Measurements from ENCODE around the gene RAVER1. TPM values are rescaled to one million over a fixed set of nuclear protein-coding genes. Genes with fewer than 3 reads are reported as not detected.

The RAVER1 gene
- total and polyA plus RNA-seq, 2 donors (not counting 1 experiment from before 2014, with no cell fraction given) = 2.3 to 5.6 TPM

DNA sequence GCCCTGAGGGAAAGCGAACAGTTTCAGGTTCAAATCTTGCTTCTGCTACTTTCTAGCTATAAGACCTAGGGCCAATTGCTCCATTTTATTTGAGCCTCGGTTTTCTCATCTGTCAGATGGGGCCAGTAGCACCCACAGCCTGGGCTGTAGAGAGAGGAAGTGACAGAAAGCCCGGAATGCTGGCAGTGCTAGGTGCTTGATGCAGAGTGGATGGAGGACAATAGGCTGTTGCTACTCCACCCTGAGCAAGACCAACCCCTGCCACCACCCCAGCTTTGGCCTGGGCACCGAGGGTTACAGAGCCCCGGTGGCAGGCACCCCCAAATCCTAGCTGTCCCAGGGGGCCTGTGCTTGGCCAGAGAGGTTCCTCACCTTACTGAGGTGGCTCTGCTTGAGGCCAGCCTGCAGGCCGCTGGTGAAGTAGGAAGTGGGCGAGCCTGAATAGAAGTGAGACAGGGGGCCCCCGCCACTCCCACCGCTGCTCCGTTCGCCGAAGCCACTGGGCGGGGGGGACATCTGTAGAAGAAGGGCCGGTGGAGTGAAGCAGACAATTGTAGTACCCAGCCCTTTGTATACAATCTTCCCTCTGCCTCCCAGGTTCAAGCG is 15.4 kb downstream of the RAVER1 start:
- H2AFZ ChIP-seq (ENCODE audit: low read length) = no peak overlapping the region
- no peak overlapping the region for H3K9ac ChIP-seq (ENCODE audit: insufficient read depth, low read length)
- no peaks in the 10 kb centered on the region for H3K4me1 ChIP-seq (ENCODE audit: control insufficient read depth, extremely low read depth, insufficient read depth, low read length)
- no peaks in the 10 kb centered on the region for H3K79me2 ChIP-seq (ENCODE audit: control insufficient read depth, insufficient read depth, low read length)
- peaks cover 24% of the 10 kb centered on the region for H3K36me3 ChIP-seq (ENCODE audit: control insufficient read depth, insufficient read depth, low read length)
- H3K9me3 ChIP-seq (ENCODE audit: control insufficient read depth, insufficient read depth, low read depth, low read length) = no peaks in the 10 kb centered on the region
- DNase-seq (ENCODE audit: low read depth in 2 of 2) = no peak
- no peaks in the 10 kb centered on the region for H3K27me3 ChIP-seq (ENCODE audit: control insufficient read depth, insufficient read depth, low read length)
- no peak overlapping the region for H3K27ac ChIP-seq (ENCODE audit: insufficient read depth, low read length)
- no peak overlapping the region for H3K4me3 ChIP-seq (replicated peaks in 1 of 4; ENCODE audit: control extremely low read depth in 1 of 4, insufficient read depth in 1 of 4, low read depth in 3 of 4, low read length in 4 of 4)
- TF ChIP-seq, protein P1, sequence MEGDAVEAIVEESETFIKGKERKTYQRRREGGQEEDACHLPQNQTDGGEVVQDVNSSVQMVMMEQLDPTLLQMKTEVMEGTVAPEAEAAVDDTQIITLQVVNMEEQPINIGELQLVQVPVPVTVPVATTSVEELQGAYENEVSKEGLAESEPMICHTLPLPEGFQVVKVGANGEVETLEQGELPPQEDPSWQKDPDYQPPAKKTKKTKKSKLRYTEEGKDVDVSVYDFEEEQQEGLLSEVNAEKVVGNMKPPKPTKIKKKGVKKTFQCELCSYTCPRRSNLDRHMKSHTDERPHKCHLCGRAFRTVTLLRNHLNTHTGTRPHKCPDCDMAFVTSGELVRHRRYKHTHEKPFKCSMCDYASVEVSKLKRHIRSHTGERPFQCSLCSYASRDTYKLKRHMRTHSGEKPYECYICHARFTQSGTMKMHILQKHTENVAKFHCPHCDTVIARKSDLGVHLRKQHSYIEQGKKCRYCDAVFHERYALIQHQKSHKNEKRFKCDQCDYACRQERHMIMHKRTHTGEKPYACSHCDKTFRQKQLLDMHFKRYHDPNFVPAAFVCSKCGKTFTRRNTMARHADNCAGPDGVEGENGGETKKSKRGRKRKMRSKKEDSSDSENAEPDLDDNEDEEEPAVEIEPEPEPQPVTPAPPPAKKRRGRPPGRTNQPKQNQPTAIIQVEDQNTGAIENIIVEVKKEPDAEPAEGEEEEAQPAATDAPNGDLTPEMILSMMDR (conservative IDR thresholded peaks at IDR 0.05 in 1 of 2, IDR thresholded peaks at IDR 0.05 in 1 of 2; ENCODE audit: low read depth in 1 of 2, low read length in 2 of 2) = no peak
- TF ChIP-seq EZH2 (IDR thresholded peaks at IDR 0.05; ENCODE audit: low read length, missing control alignments) = no peak
- H3K4me2 ChIP-seq (ENCODE audit: extremely low read depth, insufficient read depth, low read length) = no peak overlapping the region
- H4K20me1 ChIP-seq (ENCODE audit: control insufficient read depth, extremely low read depth, insufficient read depth, low read length) = no peaks in the 10 kb centered on the region

DNA sequence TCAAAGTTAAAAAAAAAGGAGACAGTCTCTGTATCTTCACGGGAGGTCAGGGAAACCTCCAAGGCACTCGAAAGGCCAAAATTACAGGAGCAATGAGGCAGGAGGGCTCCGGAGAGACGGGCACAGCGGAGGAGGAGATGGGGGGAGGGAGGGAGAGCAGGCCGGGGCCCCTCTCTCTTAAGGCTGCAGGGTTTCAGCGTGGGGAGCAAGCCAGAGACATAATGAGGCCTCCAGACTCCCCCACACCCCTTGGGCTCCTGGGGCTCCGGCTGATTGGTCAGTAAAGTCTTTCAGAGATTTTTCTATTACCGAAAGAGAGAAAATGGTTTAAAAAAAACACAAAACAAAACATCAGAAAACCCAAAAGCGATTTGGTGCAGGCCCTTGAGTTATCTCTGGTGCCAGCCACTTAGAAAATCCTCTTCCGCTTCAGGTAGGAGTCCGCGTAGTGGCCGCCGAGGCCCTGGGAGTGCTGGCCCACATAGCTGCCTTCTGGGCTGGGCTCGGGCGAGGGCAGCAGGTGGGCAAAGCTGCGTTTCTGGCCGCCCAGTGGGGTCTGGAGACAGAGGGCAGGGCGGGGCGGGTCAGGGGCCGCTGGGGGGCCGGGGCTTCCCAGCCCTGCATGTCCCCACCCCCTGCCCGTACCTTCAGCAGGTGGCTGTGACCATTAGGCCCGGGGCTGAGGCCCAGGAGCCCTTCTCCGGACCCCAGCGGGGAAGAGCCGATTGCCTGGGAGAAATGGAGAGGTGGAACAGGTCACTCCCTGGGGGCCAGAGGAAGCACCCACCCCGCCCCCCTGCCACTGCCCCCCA is 16.1 kb downstream of the RAVER1 start:
- no peak for DNase-seq (ENCODE audit: low read depth in 2 of 2)
- Histone ChIP-seq H3K4me3 (replicated peaks in 1 of 4; ENCODE audit: control extremely low read depth in 1 of 4, insufficient read depth in 1 of 4, low read depth in 3 of 4, low read length in 4 of 4) (no peak overlapping the region), H4K20me1 (ENCODE audit: control insufficient read depth, extremely low read depth, insufficient read depth, low read length) (no peaks in the 10 kb centered on the region), H3K36me3 (ENCODE audit: control insufficient read depth, insufficient read depth, low read length) (peaks cover 22% of the 10 kb centered on the region), H3K79me2 (ENCODE audit: control insufficient read depth, insufficient read depth, low read length) (no peaks in the 10 kb centered on the region), H3K4me2 (ENCODE audit: extremely low read depth, insufficient read depth, low read length) (no peak overlapping the region), H3K9me3 (ENCODE audit: control insufficient read depth, insufficient read depth, low read depth, low read length) (no peaks in the 10 kb centered on the region), H3K27me3 (ENCODE audit: control insufficient read depth, insufficient read depth, low read length) (no peaks in the 10 kb centered on the region), H2AFZ (ENCODE audit: low read length) (no peak overlapping the region), H3K4me1 (ENCODE audit: control insufficient read depth, extremely low read depth, insufficient read depth, low read length) (no peaks in the 10 kb centered on the region), H3K9ac (ENCODE audit: insufficient read depth, low read length) (no peak overlapping the region), H3K27ac (ENCODE audit: insufficient read depth, low read length) (no peak overlapping the region)
- TF ChIP-seq EZH2 (IDR thresholded peaks at IDR 0.05; ENCODE audit: low read length, missing control alignments) = no peak
- TF ChIP-seq, protein P1 (conservative IDR thresholded peaks at IDR 0.05 in 1 of 2, IDR thresholded peaks at IDR 0.05 in 1 of 2; ENCODE audit: low read depth in 1 of 2, low read length in 2 of 2) = no peak

DNA sequence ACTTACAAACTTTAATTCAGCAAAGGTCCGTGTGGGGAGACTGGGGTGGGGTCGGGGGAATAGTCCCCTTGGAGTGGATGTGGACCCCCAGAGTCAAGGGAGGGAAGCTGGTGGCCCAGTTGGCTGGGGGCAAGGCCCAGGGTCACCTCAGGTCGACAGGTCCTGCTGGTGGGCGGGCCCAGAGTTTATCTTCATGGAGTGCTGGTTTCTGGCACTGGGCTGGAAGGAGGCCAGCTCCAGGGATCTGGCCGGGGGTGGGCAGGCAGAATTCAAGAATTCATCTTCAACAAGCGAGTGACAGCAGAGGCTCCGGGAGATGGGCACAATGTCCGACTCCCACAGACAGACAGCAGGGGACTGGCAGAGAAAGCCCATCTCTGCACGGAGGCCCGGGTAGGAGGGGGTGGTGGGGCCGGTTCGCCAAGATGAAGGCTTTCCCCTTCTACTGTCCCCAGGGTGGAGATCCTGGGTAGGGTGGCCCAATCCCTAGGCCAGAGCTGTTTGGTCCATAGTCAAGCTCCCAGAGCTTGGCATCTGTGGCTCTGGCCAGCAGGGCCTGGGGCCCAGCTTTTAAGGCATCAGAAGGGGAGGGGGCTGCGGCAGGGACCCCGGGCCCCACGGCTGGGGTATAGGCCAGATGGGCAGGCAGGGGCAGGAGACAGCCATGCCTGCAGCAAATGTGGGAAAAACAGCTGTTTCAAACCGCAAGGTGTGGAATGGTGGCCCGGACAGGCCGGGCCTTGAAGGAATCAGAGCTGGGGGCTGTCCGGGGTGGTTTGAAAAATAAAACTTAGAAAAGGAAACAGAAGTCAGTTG is 16.9 kb downstream of the RAVER1 start:
- no peak overlapping the region for H3K9ac ChIP-seq (ENCODE audit: insufficient read depth, low read length)
- no peaks in the 10 kb centered on the region for H3K4me1 ChIP-seq (ENCODE audit: control insufficient read depth, extremely low read depth, insufficient read depth, low read length)
- peaks cover 18% of the 10 kb centered on the region for H3K36me3 ChIP-seq (ENCODE audit: control insufficient read depth, insufficient read depth, low read length)
- H2AFZ ChIP-seq (ENCODE audit: low read length) = no peak overlapping the region
- H4K20me1 ChIP-seq (ENCODE audit: control insufficient read depth, extremely low read depth, insufficient read depth, low read length) = no peaks in the 10 kb centered on the region
- no peak for DNase-seq (ENCODE audit: low read depth in 2 of 2)
- no peak overlapping the region for H3K27ac ChIP-seq (ENCODE audit: insufficient read depth, low read length)
- H3K27me3 ChIP-seq (ENCODE audit: control insufficient read depth, insufficient read depth, low read length) = no peaks in the 10 kb centered on the region
- no peaks in the 10 kb centered on the region for H3K9me3 ChIP-seq (ENCODE audit: control insufficient read depth, insufficient read depth, low read depth, low read length)
- H3K4me3 ChIP-seq (replicated peaks in 1 of 4; ENCODE audit: control extremely low read depth in 1 of 4, insufficient read depth in 1 of 4, low read depth in 3 of 4, low read length in 4 of 4) = no peak overlapping the region
- TF ChIP-seq, protein P1 (conservative IDR thresholded peaks at IDR 0.05 in 1 of 2, IDR thresholded peaks at IDR 0.05 in 1 of 2; ENCODE audit: low read depth in 1 of 2, low read length in 2 of 2) = no peak
- TF ChIP-seq EZH2 (IDR thresholded peaks at IDR 0.05; ENCODE audit: low read length, missing control alignments) = no peak
- H3K79me2 ChIP-seq (ENCODE audit: control insufficient read depth, insufficient read depth, low read length) = no peaks in the 10 kb centered on the region
- H3K4me2 ChIP-seq (ENCODE audit: extremely low read depth, insufficient read depth, low read length) = no peak overlapping the region
